HG03066 (cell line): ENCODE data around the gene GRAMD2A.

ENCODE experiments used
- ATAC-seq: cut with Tn5 transposase; IDR thresholded peaks from one replicate; pipeline ENCODE4 v1.9.1; 2021; ENCODE audit warnings: low read depth; ENCODE audit not compliant: unreplicated experiment

Gene GRAMD2A

DNA sequence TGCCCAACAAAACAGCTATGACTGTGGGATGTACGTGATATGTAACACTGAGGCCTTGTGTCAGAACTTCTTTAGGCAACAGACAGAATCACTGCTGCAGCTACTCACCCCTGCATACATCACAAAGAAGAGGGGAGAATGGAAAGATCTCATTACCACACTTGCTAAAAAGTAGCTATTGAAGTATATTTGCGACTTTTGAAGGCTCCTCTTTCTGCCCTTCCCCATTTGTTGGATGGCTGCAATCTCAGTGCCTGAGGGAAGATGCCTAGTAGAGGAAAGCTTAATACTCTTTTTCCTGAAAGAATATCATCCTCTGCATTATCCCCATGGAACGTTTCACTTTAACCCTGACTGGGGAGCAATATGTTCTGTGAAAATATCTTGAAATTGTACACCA is 57.5 kb downstream of the GRAMD2A start:
- ATAC-seq = no peak

DNA sequence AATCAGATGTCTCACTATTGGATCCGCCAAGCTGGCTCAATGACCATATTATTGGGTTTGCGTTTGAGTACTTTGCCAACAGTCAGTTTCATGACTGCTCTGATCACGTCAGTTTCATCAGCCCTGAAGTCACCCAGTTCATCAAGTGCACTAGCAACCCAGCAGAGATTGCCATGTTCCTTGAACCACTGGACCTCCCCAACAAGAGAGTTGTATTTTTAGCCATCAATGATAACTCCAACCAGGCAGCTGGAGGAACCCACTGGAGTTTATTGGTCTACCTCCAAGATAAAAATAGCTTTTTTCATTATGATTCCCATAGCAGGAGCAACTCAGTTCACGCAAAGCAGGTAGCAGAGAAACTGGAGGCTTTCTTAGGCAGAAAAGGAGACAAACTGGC is 57.9 kb downstream of the GRAMD2A start:
- ATAC-seq = no peak

DNA sequence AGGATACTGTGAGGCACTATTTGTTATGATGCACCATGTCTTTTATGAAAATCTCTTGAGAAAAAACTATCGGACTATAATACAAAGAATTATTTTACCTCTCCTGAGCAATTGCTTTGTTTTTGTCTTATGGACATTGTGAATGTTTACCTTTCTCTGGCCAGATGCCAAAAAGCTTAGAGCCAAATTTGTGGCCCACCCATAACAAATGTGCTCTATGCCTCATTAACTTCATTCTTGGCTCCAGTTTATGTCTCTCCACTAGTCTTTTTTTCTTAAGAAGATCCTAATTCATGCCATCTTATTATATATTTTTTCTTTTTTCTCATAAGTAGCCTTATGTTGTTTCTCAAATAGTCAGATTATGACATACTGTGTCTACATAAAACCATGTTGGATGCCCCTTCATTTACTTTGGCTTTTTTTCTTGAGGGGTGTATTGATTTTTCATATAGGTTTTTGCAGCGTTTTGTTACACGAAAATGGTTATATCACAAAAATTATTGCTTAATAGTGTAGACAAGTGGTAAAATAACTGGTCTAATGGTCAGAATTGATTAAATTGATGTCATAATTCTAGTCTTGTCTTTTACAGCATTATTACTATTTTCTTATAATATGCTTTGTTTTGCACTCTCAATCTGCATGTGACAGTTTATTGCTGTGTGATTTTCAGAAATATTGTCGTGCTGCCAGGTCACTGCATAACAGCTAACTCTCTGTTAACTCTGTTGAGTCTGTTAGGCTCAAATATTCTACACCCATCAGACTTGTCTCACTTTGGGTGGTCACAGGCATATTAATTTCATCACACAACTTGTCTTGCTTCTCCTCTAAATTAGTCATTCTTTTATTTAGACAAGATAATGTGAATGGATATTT is 61.2 kb downstream of the GRAMD2A start:
- ATAC-seq = no peak

DNA sequence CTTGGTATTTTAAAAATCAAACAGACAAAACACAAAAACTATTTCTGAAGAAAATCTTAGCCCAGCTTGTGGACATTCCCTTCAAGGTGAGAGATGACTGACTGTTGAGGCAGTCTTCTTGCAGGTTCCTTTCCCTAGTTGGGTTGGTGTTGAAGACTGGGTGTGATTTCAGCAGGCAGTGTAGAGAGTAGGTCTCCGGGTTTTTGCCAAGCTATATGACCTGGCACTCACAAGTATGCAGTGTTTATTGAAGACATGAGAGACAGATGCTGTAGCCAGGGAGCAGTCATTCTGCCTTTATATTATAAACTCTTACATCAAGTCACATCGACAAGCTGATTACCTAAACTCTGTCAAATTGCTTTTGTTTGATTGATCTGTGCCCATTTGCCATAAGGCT is 61.9 kb downstream of the GRAMD2A start:
- no peak for ATAC-seq

DNA sequence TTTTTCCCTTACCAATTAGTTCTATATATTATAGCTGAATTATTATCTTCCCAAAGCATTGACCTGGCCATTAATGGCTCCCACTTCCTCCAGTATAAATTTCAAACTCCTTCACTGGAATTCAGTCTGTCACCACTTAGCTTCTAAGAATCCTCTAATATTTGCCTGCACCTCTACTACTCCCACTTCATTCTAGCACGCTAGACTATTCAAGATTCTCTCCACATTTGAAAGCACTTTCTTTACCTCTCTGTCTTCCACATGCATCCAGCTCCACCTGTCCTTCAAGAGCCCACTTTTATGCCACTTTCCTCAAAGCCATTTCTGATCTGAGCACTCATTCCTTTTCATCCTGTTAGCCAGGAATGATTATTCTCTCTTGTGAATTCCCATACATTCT is 64.4 kb downstream of the GRAMD2A start:
- no peak for ATAC-seq

DNA sequence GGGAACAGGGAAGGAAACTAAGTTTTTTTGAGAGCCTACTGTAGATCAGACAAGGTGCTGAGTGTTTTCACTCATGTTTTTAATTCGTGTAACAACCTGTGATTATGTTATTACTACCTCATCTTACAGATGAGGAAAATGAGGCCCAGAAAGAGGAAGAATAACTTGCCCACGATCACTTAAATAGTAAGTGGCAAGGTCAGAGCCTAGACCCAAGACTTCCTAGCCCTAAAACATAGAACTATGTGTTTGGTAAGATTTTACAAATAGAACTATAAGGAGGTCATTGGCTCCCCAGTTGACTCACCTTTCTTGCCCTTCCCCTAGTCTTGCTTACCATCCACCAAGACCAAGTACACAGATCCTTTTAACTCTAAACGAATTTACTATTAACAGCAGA is 65.7 kb downstream of the GRAMD2A start:
- no peak for ATAC-seq

DNA sequence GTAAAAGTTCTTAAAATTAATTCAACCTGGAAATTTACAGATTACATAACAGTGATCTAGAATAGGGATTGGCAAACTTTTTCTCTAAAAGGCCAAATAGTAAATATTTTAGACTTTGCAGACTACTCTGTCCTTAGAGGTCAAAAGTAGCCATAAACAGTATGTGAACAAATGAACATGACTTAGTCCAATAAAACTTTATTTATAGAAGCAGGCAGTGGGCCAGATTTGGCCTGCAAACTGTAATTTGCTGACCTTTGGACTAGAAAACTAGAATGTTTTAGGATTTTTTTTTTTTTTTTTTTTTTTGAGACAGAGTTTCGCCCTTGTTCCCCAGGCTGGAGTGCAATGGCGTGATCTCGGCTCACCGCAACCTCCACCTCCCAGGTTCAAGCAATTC is 67.3 kb downstream of the GRAMD2A start:
- ATAC-seq = no peak

DNA sequence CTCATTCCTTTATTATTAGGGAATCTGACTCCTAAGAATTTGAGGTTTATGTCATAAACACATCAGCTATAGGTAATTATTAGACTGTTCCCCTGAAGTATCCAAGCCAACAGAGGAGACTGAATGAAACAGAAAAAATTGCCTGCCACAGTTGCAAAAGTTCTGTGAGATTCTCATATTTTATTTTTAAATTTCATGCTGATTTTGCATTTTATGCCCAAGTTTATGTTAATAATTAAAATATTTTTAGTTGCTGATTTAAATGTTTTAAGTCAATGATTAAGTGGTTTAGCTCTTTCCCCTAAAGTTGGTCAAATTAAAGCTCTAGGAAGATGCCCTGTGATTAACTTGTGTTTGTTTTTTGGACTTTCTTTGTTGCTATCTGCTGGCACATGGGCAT is 69.2 kb downstream of the GRAMD2A start:
- ATAC-seq = no peak

DNA sequence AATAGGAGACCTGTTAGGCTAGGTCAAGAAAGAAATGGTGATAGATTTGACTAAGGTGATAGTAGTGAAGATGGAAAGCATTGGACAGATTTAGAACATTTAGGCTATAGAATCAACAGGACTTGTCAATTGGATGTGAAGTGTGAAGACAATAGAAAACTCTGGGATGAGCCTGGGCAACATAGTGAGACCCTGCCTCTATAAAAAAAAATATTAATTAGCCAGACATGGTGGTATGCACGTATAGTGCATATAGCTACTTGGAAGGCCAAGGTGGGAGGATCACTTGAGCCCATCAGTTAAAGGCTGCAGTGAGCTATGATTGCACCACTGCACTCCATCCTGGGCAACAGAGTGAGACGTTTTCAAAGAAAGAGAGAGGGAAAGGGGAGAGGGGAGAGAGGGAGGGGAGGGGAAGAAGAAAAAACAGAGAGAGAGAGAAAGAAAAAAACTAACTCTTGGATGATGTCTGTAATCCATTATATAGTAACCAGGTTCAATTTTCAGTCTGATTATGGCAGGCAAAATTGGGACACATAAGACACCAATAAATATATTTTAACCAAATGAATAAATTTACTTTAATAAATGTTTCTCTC is 69.8 kb downstream of the GRAMD2A start:
- no peak for ATAC-seq

DNA sequence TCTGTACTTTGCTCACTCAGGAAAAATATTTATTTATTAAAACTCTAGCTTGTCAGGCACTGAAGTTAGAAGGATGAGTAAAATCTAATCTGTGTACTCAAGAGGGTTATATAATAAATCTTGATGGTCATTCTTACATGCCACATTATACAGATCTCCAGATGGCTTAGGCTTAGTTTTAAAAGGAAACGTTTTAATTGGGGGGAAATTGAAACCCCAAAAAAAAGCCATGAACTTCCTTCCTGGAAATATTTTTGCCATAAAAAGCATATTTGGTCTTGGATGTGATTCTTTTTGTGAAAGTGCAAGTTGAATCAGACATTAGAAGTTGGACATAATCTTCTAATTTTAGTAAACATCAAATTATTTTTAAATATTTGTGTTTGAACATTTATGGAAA is 73.4 kb downstream of the GRAMD2A start:
- no peak for ATAC-seq

DNA sequence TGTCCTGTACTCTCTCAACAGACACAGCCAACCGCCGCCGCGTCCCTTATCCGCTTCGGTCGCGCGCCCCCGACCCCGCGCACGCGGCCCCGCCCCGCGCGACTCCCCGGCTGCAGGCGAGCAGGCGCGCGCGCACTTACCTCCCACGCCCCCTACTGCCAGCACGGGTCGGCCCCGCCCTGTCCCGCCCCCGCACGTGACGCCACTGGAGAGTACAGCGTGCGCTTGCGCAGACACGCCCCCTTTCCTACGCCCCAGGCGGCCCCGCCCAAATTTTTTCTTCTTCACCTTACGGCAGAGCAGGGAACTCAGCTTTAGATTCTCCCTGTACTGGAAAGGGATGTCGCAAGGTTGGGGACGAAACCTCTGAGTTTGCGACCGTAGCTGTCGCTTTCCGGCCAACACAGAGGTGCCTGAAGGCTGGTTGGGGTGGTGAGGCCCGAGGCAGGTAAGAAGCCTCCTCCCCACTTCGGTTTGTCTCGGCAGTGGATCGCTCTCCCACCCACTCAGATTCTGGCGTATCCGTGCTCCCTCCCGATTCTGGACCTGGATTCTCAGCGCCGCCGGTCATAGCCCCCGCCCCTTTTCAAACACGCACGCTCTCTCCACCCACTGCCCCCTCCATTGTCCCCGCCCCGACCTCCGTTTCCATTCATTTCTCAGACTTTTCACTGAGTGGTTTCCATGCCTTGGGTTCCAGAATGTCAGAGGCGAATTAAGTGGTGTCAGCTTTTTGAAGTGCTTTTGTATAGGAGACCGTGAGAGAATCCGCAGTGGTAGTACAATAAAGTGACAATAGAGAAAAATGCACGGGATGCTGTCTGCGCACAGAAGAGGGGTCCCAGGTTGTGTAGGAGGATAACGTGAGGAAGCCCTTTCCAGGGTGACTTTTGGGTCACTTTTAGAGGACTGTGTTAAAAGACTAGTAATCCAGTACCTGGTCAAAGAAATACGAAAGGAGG is 79.3 kb downstream of the GRAMD2A start, which contains the start of the genes MYO9A and SENP8:
Gene MYO9A (minus strand): TSS at position 134 of the 962 bp plus-strand sequence. CDS start 71,587 bp downstream, outside the sequence.
Gene SENP8 (plus strand): TSS at position 387 of the 962 bp plus-strand sequence. CDS start 21,221 bp downstream, outside the sequence.
- ATAC-seq = peak; percentile 59

DNA sequence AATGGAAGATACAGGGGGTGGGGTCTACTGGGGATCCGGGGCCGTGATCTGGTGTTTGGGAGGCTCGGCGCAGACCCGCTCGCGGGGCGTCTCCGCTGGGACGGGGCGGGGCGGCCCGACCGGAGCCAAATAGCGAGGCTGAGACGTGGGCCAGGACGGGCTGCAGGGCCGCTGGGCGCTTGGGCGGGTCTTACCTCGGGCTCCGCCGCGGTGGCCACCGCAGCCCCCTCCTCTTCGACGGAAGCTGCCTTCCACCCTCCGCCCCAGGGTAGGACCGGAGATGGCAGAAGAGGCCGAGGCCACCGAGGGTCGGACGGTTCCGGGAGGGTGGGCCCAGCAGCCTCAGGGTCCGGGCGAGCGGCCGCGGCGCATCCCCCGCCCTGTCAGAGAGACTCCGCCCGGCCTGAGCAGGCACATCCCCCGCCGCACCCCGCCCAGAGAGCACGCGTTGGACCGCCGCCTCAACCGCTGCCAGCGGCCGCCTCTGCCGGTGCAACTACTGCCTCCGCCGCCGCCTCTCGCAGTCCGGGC is 80.0 kb downstream of the GRAMD2A start:
- ATAC-seq = peak; percentile 64

DNA sequence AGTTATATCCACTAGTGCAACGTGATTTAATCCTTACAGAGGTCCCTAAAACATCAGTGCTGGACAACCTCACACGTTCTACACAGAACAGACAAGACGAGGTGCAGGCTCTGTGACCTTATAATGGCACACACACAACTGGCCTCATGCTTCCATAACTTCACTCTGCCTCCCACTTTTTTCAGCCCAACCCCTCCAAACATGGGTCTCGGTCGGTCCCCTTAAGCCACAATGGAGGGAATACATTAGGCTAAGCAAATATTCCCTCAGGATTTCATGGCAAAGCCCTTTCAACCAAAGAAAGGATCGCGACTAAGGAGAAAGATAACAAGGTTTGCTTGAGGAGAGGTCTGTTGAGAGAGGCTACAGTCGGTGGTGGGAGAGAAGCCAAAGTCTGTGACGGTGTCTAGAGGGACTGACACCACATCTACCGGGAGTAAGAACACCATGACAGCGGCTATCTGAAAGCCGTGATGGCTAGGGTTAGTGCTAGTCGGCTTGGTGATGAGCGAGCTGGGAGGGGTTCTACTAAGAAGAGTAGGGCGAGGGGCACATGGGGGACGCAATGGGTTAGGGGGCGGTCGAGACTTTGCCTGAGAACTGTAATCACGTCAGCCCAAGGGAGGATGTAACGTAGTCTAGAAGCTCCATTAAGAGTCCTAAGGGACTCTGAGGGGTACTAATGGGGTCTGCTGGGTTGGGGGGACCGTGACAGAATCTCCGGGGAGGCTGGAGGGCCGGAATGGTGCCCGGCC is 80.7 kb downstream of the GRAMD2A start:
- peak; percentile 3 for ATAC-seq

DNA sequence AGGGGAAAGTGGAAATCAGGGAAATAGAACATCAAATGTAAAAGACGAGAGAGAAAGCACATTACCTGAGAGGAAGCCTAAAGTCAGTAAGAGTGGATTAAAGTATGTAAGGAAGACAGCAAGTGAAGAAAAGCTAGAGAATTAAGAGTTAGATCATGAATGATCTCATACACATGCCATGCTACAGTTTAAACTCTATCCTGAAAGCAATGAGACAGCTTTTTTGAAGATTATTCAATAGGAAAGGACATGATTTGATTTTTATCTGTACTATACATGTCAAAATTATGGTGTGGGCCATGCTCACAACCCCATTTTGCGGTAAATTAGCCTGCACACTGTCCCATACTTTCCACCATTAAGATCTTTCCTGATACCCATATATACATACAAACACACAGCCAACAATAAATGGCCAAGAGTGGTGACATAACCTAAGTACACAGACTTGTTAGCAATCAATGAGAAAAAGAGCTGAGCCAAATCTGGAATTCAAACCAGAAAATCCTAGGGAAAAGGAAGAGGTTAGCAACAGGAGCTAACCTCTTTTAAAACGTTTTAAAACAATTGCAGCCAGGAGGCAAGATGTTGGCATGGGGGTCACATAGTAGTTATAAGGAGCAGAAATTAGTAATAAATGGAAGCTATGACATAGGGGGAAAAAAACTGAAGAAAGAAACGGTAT is 84.1 kb downstream of the GRAMD2A start:
- ATAC-seq = no peak

DNA sequence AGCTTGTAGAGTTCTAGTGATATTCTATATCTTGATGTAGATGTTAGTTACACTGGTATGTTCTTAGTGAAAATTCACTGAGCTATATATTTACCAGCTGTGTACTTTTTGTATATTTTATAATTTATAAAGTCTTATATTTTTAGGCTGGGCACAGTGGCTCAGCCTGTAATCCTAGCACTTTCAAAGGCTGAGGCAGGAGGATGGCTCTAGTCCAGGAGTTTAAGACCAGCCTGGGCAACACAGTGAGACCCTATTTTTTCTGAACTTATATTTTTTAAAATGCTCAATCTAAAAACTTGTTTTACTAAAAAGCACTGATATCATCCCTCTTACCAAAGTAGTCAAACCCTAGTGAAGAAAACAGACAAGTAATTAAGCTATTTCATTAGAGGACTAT is 84.8 kb downstream of the GRAMD2A start:
- ATAC-seq = no peak

DNA sequence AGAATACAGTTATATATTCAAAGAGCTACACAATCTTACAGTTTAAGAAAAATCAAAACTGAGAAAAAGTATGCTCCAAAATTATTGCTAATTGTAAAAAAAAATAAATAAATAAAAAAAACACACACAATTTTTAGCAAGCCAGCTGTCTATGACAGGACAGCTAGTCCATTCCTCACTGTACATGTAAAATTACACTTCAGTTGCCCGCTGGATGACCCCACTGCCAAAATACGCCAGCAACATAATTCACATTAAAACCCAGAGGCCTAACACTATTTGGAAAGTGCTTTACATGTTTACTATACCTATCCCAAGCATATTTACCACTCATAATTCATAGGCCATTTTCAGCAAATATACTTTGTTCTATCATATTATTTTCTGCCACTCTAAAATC is 85.5 kb downstream of the GRAMD2A start:
- no peak for ATAC-seq

DNA sequence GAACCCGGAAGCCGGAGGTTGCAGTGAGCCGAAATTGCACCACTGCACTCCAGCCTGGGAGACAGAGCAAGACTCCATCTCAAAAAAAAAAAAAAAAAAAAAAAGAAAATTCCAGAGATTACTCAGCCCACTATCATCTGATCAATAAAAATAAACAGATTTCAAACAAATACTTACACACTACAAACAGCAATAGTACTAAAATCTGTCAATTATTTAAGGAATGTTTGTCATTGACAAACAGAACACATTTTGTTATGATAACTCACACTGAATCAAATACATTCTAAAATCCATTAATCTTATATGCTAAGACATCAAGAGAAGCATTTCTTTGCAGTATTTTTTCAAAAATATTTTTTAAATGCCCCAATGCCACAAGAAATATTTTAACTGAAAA is 87.2 kb downstream of the GRAMD2A start:
- no peak for ATAC-seq
